ENCODE results near the gene NHERF2. TPM values are rescaled to one million over a fixed set of nuclear protein-coding genes. Genes with fewer than 3 reads are reported as not detected.

NHERF2 gene
- total RNA-seq, 1 donor from 2014 or later, result 78.8 TPM

- Mint-ChIP-seq H3K27ac (ENCODE audit: unreplicated experiment) (no peak overlapping the region), H3K9me3 (ENCODE audit: unreplicated experiment) (no peaks in the 10 kb centered on the region), H3K4me3 (ENCODE audit: unreplicated experiment) (peak overlapping the region; percentile 42), H3K4me1 (ENCODE audit: unreplicated experiment) (peaks cover 13% of the 10 kb centered on the region), H3K27me3 (ENCODE audit: unreplicated experiment) (peaks cover 33% of the 10 kb centered on the region), H3K36me3 (ENCODE audit: low read depth, unreplicated experiment) (peaks cover 5% of the 10 kb centered on the region)
- no peak for DNase-seq (ENCODE audit: low spot score)
- TF ChIP-seq, protein P1, sequence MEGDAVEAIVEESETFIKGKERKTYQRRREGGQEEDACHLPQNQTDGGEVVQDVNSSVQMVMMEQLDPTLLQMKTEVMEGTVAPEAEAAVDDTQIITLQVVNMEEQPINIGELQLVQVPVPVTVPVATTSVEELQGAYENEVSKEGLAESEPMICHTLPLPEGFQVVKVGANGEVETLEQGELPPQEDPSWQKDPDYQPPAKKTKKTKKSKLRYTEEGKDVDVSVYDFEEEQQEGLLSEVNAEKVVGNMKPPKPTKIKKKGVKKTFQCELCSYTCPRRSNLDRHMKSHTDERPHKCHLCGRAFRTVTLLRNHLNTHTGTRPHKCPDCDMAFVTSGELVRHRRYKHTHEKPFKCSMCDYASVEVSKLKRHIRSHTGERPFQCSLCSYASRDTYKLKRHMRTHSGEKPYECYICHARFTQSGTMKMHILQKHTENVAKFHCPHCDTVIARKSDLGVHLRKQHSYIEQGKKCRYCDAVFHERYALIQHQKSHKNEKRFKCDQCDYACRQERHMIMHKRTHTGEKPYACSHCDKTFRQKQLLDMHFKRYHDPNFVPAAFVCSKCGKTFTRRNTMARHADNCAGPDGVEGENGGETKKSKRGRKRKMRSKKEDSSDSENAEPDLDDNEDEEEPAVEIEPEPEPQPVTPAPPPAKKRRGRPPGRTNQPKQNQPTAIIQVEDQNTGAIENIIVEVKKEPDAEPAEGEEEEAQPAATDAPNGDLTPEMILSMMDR (IDR thresholded peaks at IDR 0.05; ENCODE audit: unreplicated experiment), result no peak
Observed at GRCh38 chr16:1987198-1987597, 39.5 kb upstream of the NHERF2 start.

DNA sequence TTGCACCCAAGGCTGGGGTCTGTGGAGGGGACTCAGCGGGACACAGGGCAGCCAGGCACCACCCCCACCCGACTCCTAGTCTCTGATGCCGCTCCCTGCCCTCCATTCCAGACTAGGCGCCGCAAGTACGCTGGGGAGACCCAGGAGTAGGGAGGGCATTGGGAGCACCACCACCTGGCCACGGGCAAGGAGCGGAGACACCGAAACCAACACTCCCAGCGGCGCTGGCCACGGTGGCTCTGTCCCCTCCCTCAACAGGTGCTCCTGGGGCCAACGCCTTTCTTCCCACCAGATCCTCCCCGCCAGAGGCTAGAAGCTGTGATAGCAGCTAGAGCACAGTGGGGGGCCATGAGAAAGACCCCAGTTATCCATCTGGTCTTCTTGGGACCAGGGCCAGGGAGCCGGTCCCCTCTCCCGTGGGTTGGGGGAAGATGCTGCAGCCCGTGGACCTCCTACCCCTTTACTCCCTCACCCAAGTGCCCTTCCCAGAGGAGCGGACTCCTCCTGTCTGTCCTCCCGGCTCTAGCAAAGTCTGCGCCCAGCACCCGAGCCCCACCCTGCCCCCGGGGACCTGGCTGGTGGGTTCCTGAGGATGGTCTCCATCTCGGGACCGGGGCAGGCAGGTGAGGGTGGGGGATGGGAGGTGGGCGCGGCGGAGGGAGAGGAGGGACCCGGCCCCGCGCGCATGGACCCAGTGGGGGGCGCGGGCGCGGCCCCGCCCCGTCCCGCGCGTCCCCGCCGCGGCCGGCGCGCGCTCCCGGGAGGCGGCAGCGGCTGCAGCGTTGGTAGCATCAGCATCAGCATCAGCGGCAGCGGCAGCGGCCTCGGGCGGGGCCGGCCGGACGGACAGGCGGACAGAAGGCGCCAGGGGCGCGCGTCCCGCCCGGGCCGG, 37.2 kb upstream of the NHERF2 start, which contains the start of gene SYNGR3:
SYNGR3 (plus strand) TSS at position 762 of the 892 bp plus-strand sequence. CDS start 133 bp downstream, outside the sequence.
- no peak for DNase-seq (ENCODE audit: low spot score)
- Mint-ChIP-seq H3K9me3 (ENCODE audit: unreplicated experiment) (no peaks in the 10 kb centered on the region), H3K4me1 (ENCODE audit: unreplicated experiment) (peaks cover 7% of the 10 kb centered on the region), H3K36me3 (ENCODE audit: low read depth, unreplicated experiment) (peaks cover 5% of the 10 kb centered on the region), H3K27me3 (ENCODE audit: unreplicated experiment) (peaks cover 27% of the 10 kb centered on the region), H3K4me3 (ENCODE audit: unreplicated experiment) (peak within 1 kb of the TSS; percentile 48), H3K27ac (ENCODE audit: unreplicated experiment) (no peak within 1 kb of the TSS)
- TF ChIP-seq, protein P1 (IDR thresholded peaks at IDR 0.05; ENCODE audit: unreplicated experiment), result no peak

GRCh38 chr16:1990101-1990350, 36.7 kb upstream of the NHERF2 start:
- no peak for DNase-seq (ENCODE audit: low spot score)
- Mint-ChIP-seq H3K4me1 (ENCODE audit: unreplicated experiment) (peaks cover 4% of the 10 kb centered on the region), H3K36me3 (ENCODE audit: low read depth, unreplicated experiment) (peaks cover 5% of the 10 kb centered on the region), H3K27ac (ENCODE audit: unreplicated experiment) (no peak overlapping the region), H3K4me3 (ENCODE audit: unreplicated experiment) (no peak overlapping the region), H3K9me3 (ENCODE audit: unreplicated experiment) (no peaks in the 10 kb centered on the region), H3K27me3 (ENCODE audit: unreplicated experiment) (peaks cover 26% of the 10 kb centered on the region)
- TF ChIP-seq, protein P1 (IDR thresholded peaks at IDR 0.05; ENCODE audit: unreplicated experiment), result no peak

- Mint-ChIP-seq H3K4me3 (ENCODE audit: unreplicated experiment) (peak overlapping the region; percentile 37), H3K4me1 (ENCODE audit: unreplicated experiment) (peaks cover 4% of the 10 kb centered on the region), H3K27ac (ENCODE audit: unreplicated experiment) (no peak overlapping the region)
Observed at GRCh38 chr16:1990351-1991134, 36.2 kb upstream of the NHERF2 start.

More at GRCh38 chr16:1990351-1991134, 36.2 kb upstream of the NHERF2 start:
- TF ChIP-seq, protein P1 (IDR thresholded peaks at IDR 0.05; ENCODE audit: unreplicated experiment), result no peak
- Mint-ChIP-seq H3K27me3 (ENCODE audit: unreplicated experiment) (peaks cover 22% of the 10 kb centered on the region), H3K36me3 (ENCODE audit: low read depth, unreplicated experiment) (peaks cover 9% of the 10 kb centered on the region), H3K9me3 (ENCODE audit: unreplicated experiment) (no peaks in the 10 kb centered on the region)
- DNase-seq (ENCODE audit: low spot score), result no peak
